WERI-Rb-1 (cell line): ENCODE results near the gene EBP.

Source experiments
- DNase-seq: peaks from one replicate; pipeline ENCODE4 v3.0.0-alpha.2; 2020
- H3K27ac ChIP-seq: fragments of 250-450 bp; sonication (Bioruptor Pico); 2 replicates; pipeline ENCODE4 v1.5.1; 2020; ENCODE audit warnings: mild to moderate bottlenecking, moderate library complexity
- H3K27me3 ChIP-seq: fragments of 250-450 bp; sonication (Bioruptor Pico); 2 replicates; pipeline ENCODE4 v1.5.1; 2021; ENCODE audit warnings: mild to moderate bottlenecking, low read depth, moderate library complexity; ENCODE audit not compliant: insufficient read depth, severe bottlenecking
- H3K36me3 ChIP-seq: fragments of 250-450 bp; sonication (Bioruptor Pico); 2 replicates; pipeline ENCODE4 v1.5.1; 2020; ENCODE audit warnings: mild to moderate bottlenecking, moderate library complexity
- H3K4me3 ChIP-seq: 2 replicates; pipeline ENCODE4 v1.5.1; 2011; ENCODE audit warnings: low read depth, mild to moderate bottlenecking, control low read depth, low read length
- H3K9me3 ChIP-seq: fragments of 250-450 bp; sonication (Bioruptor Pico); 2 replicates; pipeline ENCODE4 v1.5.1; 2021; ENCODE audit warnings: mild to moderate bottlenecking, moderate library complexity; ENCODE audit not compliant: severe bottlenecking
- CTCF ChIP-seq: IDR thresholded peaks from 2 replicates; pipeline ENCODE4 v1.5.1; 2011; ENCODE audit warnings: low read depth, mild to moderate bottlenecking, control low read depth, inconsistent platforms, low read length

The EBP gene

GRCh38 chrX:48478806-48479205, 42.8 kb upstream of the EBP start:
- Histone ChIP-seq H3K36me3 (peaks cover 23% of the 10 kb centered on the region), H3K27me3 (no peaks in the 10 kb centered on the region), H3K27ac (no peak overlapping the region), H3K4me3 (no peak overlapping the region), H3K9me3 (no peaks in the 10 kb centered on the region)
- no peak for TF ChIP-seq CTCF
- DNase-seq, result no peak

GRCh38 chrX:48480142-48480541, 41.5 kb upstream of the EBP start:
- no peak overlapping the region for H3K27ac ChIP-seq
- no peak for DNase-seq
- no peak for TF ChIP-seq CTCF
- H3K4me3 ChIP-seq, result no peak overlapping the region
- no peaks in the 10 kb centered on the region for H3K27me3 ChIP-seq
- H3K9me3 ChIP-seq, result no peaks in the 10 kb centered on the region
- peaks cover 26% of the 10 kb centered on the region for H3K36me3 ChIP-seq

- no peak for DNase-seq
- Histone ChIP-seq H3K27me3 (no peaks in the 10 kb centered on the region), H3K27ac (no peak overlapping the region), H3K9me3 (no peaks in the 10 kb centered on the region), H3K36me3 (peaks cover 26% of the 10 kb centered on the region), H3K4me3 (no peak overlapping the region)
- no peak for TF ChIP-seq CTCF
Observed at GRCh38 chrX:48480583-48480982, 41.0 kb upstream of the EBP start.

GRCh38 chrX:48482526-48482925, 39.1 kb upstream of the EBP start:
- Histone ChIP-seq H3K27ac (no peak overlapping the region), H3K9me3 (no peaks in the 10 kb centered on the region), H3K27me3 (peaks cover 3% of the 10 kb centered on the region), H3K4me3 (no peak overlapping the region), H3K36me3 (peaks cover 26% of the 10 kb centered on the region)
- TF ChIP-seq CTCF, result no peak
- DNase-seq, result no peak

- Histone ChIP-seq H3K27ac (no peak overlapping the region), H3K4me3 (no peak overlapping the region), H3K27me3 (peaks cover 3% of the 10 kb centered on the region), H3K36me3 (peaks cover 12% of the 10 kb centered on the region), H3K9me3 (no peaks in the 10 kb centered on the region)
- no peak for TF ChIP-seq CTCF
- no peak for DNase-seq
Observed at GRCh38 chrX:48487362-48487798, 34.2 kb upstream of the EBP start.

- Histone ChIP-seq H3K36me3 (peaks cover 9% of the 10 kb centered on the region), H3K9me3 (no peaks in the 10 kb centered on the region), H3K4me3 (no peak overlapping the region), H3K27ac (no peak overlapping the region), H3K27me3 (peaks cover 3% of the 10 kb centered on the region)
- no peak for TF ChIP-seq CTCF
- DNase-seq, result no peak
Observed at GRCh38 chrX:48488034-48488433, 33.6 kb upstream of the EBP start.
